ENCODE measurements around the gene TECPR2.

Gene TECPR2

GRCh38 chr14:102462391-102462790 lies 99.7 kb downstream of the TECPR2 start:
- TF ChIP-seq CTCF (IDR thresholded peaks at IDR 0.05; ENCODE audit: borderline replicate concordance, insufficient read depth, low read depth, low read length), result no peak
- no peak overlapping the region for H3K4me3 ChIP-seq (ENCODE audit: low read depth, low read length)

- no peak for TF ChIP-seq CTCF (IDR thresholded peaks at IDR 0.05; ENCODE audit: borderline replicate concordance, insufficient read depth, low read depth, low read length)
- no peak overlapping the region for H3K4me3 ChIP-seq (ENCODE audit: low read depth, low read length)
These were observed 101.3 kb downstream of the TECPR2 start for GRCh38 chr14:102464006-102464405.

- H3K4me3 ChIP-seq (ENCODE audit: low read depth, low read length), result no peak overlapping the region
- TF ChIP-seq CTCF (IDR thresholded peaks at IDR 0.05; ENCODE audit: borderline replicate concordance, insufficient read depth, low read depth, low read length), result no peak
These were observed 102.2 kb downstream of the TECPR2 start for GRCh38 chr14:102464846-102465341.

GRCh38 chr14:102469261-102469660 lies 106.5 kb downstream of the TECPR2 start:
- no peak for TF ChIP-seq CTCF (IDR thresholded peaks at IDR 0.05; ENCODE audit: borderline replicate concordance, insufficient read depth, low read depth, low read length)
- no peak overlapping the region for H3K4me3 ChIP-seq (ENCODE audit: low read depth, low read length)

GRCh38 chr14:102471921-102472790 lies 109.4 kb downstream of the TECPR2 start:
- no peak overlapping the region for H3K4me3 ChIP-seq (ENCODE audit: low read depth, low read length)
- no peak for TF ChIP-seq CTCF (IDR thresholded peaks at IDR 0.05; ENCODE audit: borderline replicate concordance, insufficient read depth, low read depth, low read length)

GRCh38 chr14:102472791-102473150 lies 110.0 kb downstream of the TECPR2 start:
- TF ChIP-seq CTCF (IDR thresholded peaks at IDR 0.05; ENCODE audit: borderline replicate concordance, insufficient read depth, low read depth, low read length), result no peak
- no peak overlapping the region for H3K4me3 ChIP-seq (ENCODE audit: low read depth, low read length)

- TF ChIP-seq CTCF (IDR thresholded peaks at IDR 0.05; ENCODE audit: borderline replicate concordance, insufficient read depth, low read depth, low read length), result no peak
These were observed 110.8 kb downstream of the TECPR2 start for GRCh38 chr14:102473559-102473958.

More at GRCh38 chr14:102473559-102473958, 110.8 kb downstream of the TECPR2 start:
- H3K4me3 ChIP-seq (ENCODE audit: low read depth, low read length), result no peak overlapping the region

Measured in GM12875 (cell line).